ENCODE measurements around the gene PROC.

The PROC gene

GRCh38 chr2:127418300-127419111 lies at the start of gene PROC:
Gene PROC, plus strand, starts transcription at chr2:127418427. Its CDS starts 1,516 bp downstream, at chr2:127419943.
- DNase-seq (ENCODE audit: low read depth), result no peak

GRCh38 chr2:127370010-127370409 lies 48.2 kb upstream of the PROC start:
- no peak for DNase-seq (ENCODE audit: low read depth)

GRCh38 chr2:127371037-127371436 lies 47.2 kb upstream of the PROC start:
- no peak for DNase-seq (ENCODE audit: low read depth)

GRCh38 chr2:127373362-127374083 lies 44.7 kb upstream of the PROC start:
- no peak for DNase-seq (ENCODE audit: low read depth)

GRCh38 chr2:127376257-127376656 lies 42.0 kb upstream of the PROC start:
- DNase-seq (ENCODE audit: low read depth), result no peak

GRCh38 chr2:127377262-127377661 lies 41.0 kb upstream of the PROC start:
- DNase-seq (ENCODE audit: low read depth), result no peak

- no peak for DNase-seq (ENCODE audit: low read depth)
Observed at GRCh38 chr2:127378720-127379119, 39.5 kb upstream of the PROC start.

GRCh38 chr2:127379712-127380355 lies 38.4 kb upstream of the PROC start:
- DNase-seq (ENCODE audit: low read depth), result no peak

- peak; percentile 36 for DNase-seq (ENCODE audit: low read depth)
Observed at GRCh38 chr2:127381762-127382161, 36.5 kb upstream of the PROC start.

GRCh38 chr2:127382831-127383230 lies 35.4 kb upstream of the PROC start:
- DNase-seq (ENCODE audit: low read depth), result no peak

GRCh38 chr2:127384529-127384928 lies 33.7 kb upstream of the PROC start:
- no peak for DNase-seq (ENCODE audit: low read depth)

GRCh38 chr2:127386246-127386645 lies 32.0 kb upstream of the PROC start:
- DNase-seq (ENCODE audit: low read depth), result no peak

GRCh38 chr2:127386764-127387654 lies 31.2 kb upstream of the PROC start:
- DNase-seq (ENCODE audit: low read depth), result peak; percentile 66

GRCh38 chr2:127387655-127388422 lies 30.4 kb upstream of the PROC start, which contains the start of gene MAP3K2:
Gene MAP3K2, minus strand, starts transcription at chr2:127387975. Its CDS starts 44,846 bp downstream, at chr2:127343129.
- peak; percentile 95 for DNase-seq (ENCODE audit: low read depth)

GRCh38 chr2:127388423-127389164 lies 29.6 kb upstream of the PROC start:
- no peak for DNase-seq (ENCODE audit: low read depth)

- DNase-seq (ENCODE audit: low read depth), result no peak
Observed at GRCh38 chr2:127389778-127390435, 28.3 kb upstream of the PROC start.

GRCh38 chr2:127392133-127392827 lies 25.9 kb upstream of the PROC start:
- DNase-seq (ENCODE audit: low read depth), result no peak

- DNase-seq (ENCODE audit: low read depth), result no peak
Observed at GRCh38 chr2:127392828-127393578, 25.2 kb upstream of the PROC start.

Data from activated T-cell treated with anti-CD3 and anti-CD28 coated beads for 24 hours (primary cell).